Thyroid gland (tissue), 4 donors: ENCODE results near the gene CCR7. TPM values are rescaled to one million over a fixed set of nuclear protein-coding genes. Genes with fewer than 3 reads are reported as not detected.

Experiments used
- DNase-seq, 2 donors: peaks; one replicate each; pipeline ENCODE4 v3.0.0-alpha.2; 2019
- H3K27ac ChIP-seq, 3 donors: fragments of 200-600 bp; sonication (generic); 1 replicate in 2 of 3; 2 replicates in 1 of 3; pipeline ENCODE4 v1.5.1; 2016 to 2019; ENCODE audit warnings: mild to moderate bottlenecking in 1 of 3, moderate library complexity in 1 of 3
- H3K27me3 ChIP-seq: fragments of 200-600 bp; sonication (generic); one replicate; pipeline ENCODE4 v1.5.1; 2019
- H3K36me3 ChIP-seq, 2 donors: fragments of 200-600 bp; sonication (generic); one replicate each; pipeline ENCODE4 v1.5.1; 2016 to 2019
- H3K4me1 ChIP-seq, 2 donors: fragments of 200-600 bp; sonication (generic); one replicate each; pipeline ENCODE4 v1.5.1; 2017 to 2019
- H3K4me3 ChIP-seq, 3 donors: fragments of 200-600 bp; sonication (generic); replicated peaks in 1 of 3; 1 replicate in 2 of 3; 2 replicates in 1 of 3; pipeline ENCODE4 v1.5.1; 2016; ENCODE audit warnings: mild to moderate bottlenecking in 1 of 3
- H3K9me3 ChIP-seq: fragments of 200-600 bp; sonication (generic); one replicate; pipeline ENCODE4 v1.5.1; 2017
- POLR2A ChIP-seq, 2 donors: fragments of 450-650 bp; IDR thresholded peaks; one replicate each; pipeline ENCODE4 v1.6.1; 2017; ENCODE audit warnings: antibody characterized with exemption in 2 of 2, mild to moderate bottlenecking in 2 of 2, moderate library complexity in 1 of 2
- WGBS, 2 donors: methylation state at CpG; one replicate each; pipeline ENCODE4 v1.1.5; 2017; 5-methylcytosine and 5-hydroxymethylcytosine counted together
- intact Hi-C: fragments of 100-400 bp; cut with DNase I; formaldehyde crosslinking; loops from one replicate; pipeline ENCODE4 v1.15.1; 2023
- total RNA-seq, 4 donors: library from RNA; depleted of rRNA; stranded (reverse); fragments of >200 nt; gene quantifications; one replicate each; pipeline ENCODE4 v1.2.3, GENCODE V29; 2016
- TF ChIP-seq, protein P1 (sequence below), 6 experiments: fragments of 200-600 bp in 3 of 6; fragments of 450-650 bp in 3 of 6; sonication (generic) in 3 of 6; IDR thresholded peaks; one replicate each; pipeline ENCODE4 v1.5.1; 2016 to 2019; ENCODE audit warnings: antibody characterized with exemption in 6 of 6, mild to moderate bottlenecking in 2 of 6, inconsistent platforms in 1 of 6, moderate library complexity in 1 of 6

The CCR7 gene, protein sequence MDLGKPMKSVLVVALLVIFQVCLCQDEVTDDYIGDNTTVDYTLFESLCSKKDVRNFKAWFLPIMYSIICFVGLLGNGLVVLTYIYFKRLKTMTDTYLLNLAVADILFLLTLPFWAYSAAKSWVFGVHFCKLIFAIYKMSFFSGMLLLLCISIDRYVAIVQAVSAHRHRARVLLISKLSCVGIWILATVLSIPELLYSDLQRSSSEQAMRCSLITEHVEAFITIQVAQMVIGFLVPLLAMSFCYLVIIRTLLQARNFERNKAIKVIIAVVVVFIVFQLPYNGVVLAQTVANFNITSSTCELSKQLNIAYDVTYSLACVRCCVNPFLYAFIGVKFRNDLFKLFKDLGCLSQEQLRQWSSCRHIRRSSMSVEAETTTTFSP
- 1 to 10 TPM in 1 of 4 donors, under 1 TPM in 2, not detected in 1; 0.27 to 1.6 (median 0.93) TPM for total RNA-seq

DNA sequence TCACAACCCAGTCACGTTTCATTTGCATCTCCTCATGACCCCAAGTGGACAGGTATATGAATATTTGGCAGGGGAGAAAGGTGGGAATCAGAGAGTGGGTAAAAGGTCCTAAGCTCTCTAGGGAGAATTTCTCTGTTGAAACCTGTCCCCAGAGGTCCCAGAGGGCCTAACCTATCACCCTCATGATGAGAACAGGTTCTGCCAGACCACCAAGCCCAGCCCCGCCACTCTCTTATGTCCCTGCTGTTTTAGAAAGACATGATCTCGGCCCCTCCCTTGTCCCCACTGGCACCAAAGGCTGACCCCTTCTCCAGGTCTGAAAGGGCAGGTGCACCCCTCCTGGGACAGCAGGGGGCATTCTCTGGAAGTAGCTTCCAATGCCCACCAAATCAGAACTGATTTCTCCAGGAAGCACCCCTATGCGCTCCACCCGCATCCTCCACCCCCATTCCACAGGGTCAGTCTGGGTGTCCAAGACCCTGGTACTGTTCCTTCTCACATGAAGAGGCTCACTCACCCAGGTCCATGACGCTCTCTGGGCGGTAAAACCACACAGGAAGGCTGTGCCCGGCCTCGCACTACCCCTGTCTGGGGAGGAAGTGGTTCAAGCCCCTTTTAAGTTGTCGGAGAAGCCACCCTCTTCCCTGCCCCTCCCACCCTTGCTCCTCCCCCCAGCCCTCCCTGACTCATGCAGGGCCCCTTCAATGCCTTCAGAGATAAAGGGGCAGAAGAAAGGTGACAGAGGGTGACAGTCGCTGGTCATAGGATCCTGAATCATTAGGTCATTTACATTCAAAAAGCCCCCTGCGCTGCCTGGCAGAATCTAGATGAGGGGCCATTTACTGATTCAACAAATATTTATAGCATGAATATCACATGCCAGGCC, at the start of gene CCR7:
Gene CCR7, minus strand, starts transcription at position 590 of the 886 bp plus-strand sequence. Its CDS starts 63 bp downstream, at position 527.
- Histone ChIP-seq H3K27ac (no peak within 1 kb of the TSS), H3K4me3 (no peak within 1 kb of the TSS), H3K36me3 (no peaks in the 10 kb centered on the region), H3K27me3 (no peaks in the 10 kb centered on the region), H3K9me3 (no peaks in the 10 kb centered on the region), H3K4me1 (peaks cover 8 to 23% of the 10 kb centered on the region in 2 donors)
- DNase-seq, result no peak
- TF ChIP-seq POLR2A (IDR thresholded peaks at IDR 0.05), result no peak
- TF ChIP-seq, protein P1, sequence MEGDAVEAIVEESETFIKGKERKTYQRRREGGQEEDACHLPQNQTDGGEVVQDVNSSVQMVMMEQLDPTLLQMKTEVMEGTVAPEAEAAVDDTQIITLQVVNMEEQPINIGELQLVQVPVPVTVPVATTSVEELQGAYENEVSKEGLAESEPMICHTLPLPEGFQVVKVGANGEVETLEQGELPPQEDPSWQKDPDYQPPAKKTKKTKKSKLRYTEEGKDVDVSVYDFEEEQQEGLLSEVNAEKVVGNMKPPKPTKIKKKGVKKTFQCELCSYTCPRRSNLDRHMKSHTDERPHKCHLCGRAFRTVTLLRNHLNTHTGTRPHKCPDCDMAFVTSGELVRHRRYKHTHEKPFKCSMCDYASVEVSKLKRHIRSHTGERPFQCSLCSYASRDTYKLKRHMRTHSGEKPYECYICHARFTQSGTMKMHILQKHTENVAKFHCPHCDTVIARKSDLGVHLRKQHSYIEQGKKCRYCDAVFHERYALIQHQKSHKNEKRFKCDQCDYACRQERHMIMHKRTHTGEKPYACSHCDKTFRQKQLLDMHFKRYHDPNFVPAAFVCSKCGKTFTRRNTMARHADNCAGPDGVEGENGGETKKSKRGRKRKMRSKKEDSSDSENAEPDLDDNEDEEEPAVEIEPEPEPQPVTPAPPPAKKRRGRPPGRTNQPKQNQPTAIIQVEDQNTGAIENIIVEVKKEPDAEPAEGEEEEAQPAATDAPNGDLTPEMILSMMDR (IDR thresholded peaks at IDR 0.05), result no peak
- intact Hi-C loops, result no loop called here
- WGBS, 2 donors, result 76 to 84% methylated on average over 11 to 12 of the region's 12 CpGs

DNA sequence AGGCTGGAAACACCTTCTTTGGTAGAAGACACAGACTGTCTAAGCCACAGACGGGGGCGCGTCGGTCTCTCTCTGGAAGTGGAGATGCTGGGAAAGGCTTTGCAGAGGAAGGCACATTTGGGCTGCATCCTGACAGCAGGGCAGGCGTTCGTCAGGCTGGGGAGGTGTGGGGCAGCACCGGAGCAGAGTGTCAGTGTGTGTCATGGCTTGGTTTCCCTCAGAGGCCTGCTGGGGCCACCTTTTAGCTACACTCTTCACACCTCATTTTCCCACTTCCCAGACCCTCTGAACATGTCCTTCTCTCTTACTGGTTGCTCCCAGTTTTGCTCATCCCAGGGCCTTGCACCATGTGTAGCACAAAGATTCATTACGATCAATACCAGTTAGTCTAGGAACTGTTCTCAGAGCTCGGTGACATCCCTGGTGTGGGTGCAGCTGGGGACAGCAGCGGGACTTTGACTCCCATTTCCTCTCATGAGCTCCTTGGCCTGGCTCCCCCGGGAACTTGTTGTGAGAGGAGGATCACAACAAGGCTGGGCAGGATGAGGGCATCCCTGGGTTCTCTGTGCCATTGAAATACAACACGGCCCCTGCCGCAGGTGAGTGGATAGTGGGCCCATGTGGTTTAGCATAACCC, 49.3 kb upstream of the CCR7 start:
- Histone ChIP-seq H3K4me1 (peaks cover 0 to 2% of the 10 kb centered on the region in 2 donors), H3K36me3 (no peaks in the 10 kb centered on the region), H3K4me3 (no peak overlapping the region), H3K9me3 (no peaks in the 10 kb centered on the region), H3K27ac (no peak overlapping the region), H3K27me3 (no peaks in the 10 kb centered on the region)
- no peak for DNase-seq
- intact Hi-C loops, result loop anchor here (5.0 kb wide), 1 partner anchor 178 kb away; no protein-coding TSS in a partner anchor
- no peak for TF ChIP-seq POLR2A (IDR thresholded peaks at IDR 0.05)
- TF ChIP-seq, protein P1 (IDR thresholded peaks at IDR 0.05), result no peak
- 83 to 86% methylated on average over 11 to 13 of the region's 13 CpGs for WGBS, 2 donors

DNA sequence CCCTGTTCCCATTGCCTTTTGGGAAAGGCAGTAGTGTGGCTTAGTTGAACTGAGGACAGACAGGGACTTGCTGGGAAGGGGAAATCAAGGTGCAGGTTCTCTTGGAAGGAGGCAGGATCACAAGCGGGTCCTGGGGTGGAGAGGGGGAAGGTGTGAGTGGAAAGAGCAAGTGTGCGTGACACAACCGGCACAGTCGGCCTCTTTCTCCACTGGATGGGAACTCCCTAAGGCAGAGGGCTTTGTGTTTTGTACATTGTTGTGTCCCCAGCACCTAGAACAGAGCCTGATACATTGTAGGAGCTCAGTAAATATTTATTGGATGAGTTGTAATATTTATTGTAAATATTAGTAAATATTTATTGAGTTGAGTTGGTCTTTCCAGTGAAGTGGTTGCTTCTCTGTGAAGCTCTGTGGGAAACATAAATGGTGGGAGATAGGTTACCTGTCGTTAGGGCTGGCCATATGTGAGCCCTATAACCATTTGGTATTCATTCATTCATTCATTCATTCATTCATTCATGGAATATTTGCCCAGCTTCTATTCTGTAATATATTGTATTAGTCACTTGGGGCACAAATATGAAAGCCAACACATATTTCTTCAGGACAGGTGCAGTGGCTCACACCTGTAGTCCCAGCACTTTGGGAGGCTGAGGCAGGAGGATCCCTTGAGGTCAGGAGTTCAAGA, 48.3 kb upstream of the CCR7 start:
- no peak for DNase-seq
- no peaks in the 10 kb centered on the region for H3K36me3 ChIP-seq
- intact Hi-C loops, result no loop called here
- no peaks in the 10 kb centered on the region for H3K9me3 ChIP-seq
- TF ChIP-seq POLR2A (IDR thresholded peaks at IDR 0.05), result no peak
- TF ChIP-seq, protein P1 (IDR thresholded peaks at IDR 0.05), result no peak
- H3K4me1 ChIP-seq, result no peaks in the 10 kb centered on the region
- H3K27me3 ChIP-seq, result no peaks in the 10 kb centered on the region
- H3K27ac ChIP-seq, result no peak overlapping the region
- 83% methylated on average over 5 of the region's 5 CpGs for WGBS, 2 donors
- no peak overlapping the region for H3K4me3 ChIP-seq

DNA sequence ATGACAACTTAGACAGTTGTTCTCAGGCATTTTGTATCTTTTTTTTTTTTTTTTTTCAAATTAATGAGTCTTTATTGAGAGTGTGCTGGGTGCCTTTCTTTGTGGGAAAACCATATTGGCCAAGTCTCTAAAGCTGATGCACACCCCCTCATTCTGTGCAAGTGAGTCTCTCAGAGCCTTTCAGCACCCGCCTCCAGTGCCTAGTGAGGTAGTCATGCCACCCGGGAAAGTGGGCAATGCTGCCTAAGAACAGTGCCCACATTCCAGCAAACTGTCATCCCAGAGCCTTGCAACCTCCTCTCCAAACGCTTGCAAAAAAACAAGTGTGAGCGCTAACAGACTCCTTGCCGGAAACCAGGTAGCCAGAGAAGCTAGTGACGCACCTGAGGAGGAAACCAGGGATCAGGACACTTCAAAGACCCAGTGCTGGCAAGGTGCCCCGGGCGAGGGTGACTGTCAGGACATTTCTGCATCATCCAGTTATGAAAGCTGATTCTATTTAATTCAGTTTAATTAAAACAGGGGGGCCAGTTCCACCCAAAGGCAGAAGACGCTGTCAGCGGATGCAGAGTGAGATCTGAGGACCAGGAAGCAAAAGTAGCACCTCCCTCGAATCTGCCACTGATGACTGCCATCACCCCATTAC, 47.5 kb upstream of the CCR7 start:
- no peak for DNase-seq
- no peaks in the 10 kb centered on the region for H3K27me3 ChIP-seq
- intact Hi-C loops, result no loop called here
- no peaks in the 10 kb centered on the region for H3K9me3 ChIP-seq
- no peak overlapping the region for H3K4me3 ChIP-seq
- H3K36me3 ChIP-seq, result no peaks in the 10 kb centered on the region
- 55 to 60% methylated on average over 11 of the region's 11 CpGs for WGBS, 2 donors
- H3K4me1 ChIP-seq, result peaks cover 2 to 8% of the 10 kb centered on the region in 2 donors
- H3K27ac ChIP-seq, result no peak overlapping the region
- TF ChIP-seq POLR2A (IDR thresholded peaks at IDR 0.05), result no peak
- TF ChIP-seq, protein P1 (IDR thresholded peaks at IDR 0.05), result no peak
